ENCODE results near the gene FOXC2.

Gene FOXC2

DNA sequence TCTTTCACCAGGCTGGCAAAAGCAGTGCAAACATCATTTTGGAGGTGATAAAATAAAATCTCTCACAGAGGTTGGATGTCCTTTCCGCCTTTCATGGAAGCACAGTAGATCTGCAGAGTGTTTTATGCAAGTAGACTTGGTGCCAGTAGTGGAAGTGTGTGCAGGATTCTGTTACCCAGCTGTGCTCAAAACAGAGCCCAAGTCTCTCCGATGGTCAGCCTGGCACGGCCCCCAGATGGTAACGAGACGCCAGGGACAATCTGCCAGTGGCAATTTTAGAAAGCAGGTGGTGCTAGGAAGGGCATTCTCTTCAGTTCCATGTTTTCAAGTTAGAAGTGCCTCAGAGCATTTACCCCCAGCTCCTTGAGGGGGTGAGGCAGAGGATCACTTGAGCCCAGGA lies 10.1 kb upstream of the FOXC2 start:
- DNase-seq (ENCODE audit: low spot score), result no peak

DNA sequence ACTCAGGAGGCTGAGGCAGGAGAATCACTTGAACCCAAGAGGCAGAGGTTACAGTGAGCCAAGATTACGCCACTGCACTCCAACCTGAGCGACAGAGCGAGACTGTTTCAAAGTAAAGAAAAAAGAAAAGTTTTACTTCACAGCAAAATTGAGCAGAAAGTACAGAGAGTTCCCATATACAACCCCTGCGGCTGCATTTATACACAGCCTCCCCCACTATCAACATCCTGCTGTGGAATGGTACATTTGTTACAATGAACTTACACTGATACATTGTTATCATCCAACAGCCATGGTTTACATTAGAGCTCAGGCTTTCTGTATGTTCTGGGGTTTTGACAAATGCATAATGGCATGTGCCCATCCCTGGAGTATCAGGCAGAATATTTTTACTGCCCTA lies 9.0 kb upstream of the FOXC2 start:
- no peak for DNase-seq (ENCODE audit: low spot score)

- no peak for DNase-seq (ENCODE audit: low spot score)
These were observed 8.1 kb upstream of the FOXC2 start for GRCh38 chr16:86558355-86559193.

- DNase-seq (ENCODE audit: low spot score), result no peak
These were observed 6.8 kb upstream of the FOXC2 start for GRCh38 chr16:86559802-86560305.

DNA sequence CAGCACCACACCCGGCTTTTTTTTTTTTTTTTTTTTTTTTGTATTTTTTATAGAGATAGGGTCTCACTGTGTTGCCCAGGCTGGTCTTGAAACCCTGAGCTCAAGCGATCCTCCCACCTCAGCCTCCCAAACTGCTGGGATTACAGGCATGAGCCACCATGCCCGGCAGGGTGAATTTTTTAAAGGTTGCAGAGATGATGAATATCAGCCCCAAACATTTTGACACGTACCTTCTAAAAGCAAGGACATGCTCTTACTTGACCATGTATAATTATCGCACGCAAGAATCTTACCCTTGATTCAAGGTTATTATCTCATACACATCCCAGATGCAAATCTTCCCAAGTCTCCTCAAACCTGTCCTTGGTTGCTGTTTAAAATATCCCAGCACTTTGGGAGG lies 4.3 kb upstream of the FOXC2 start:
- DNase-seq (ENCODE audit: low spot score), result no peak

DNA sequence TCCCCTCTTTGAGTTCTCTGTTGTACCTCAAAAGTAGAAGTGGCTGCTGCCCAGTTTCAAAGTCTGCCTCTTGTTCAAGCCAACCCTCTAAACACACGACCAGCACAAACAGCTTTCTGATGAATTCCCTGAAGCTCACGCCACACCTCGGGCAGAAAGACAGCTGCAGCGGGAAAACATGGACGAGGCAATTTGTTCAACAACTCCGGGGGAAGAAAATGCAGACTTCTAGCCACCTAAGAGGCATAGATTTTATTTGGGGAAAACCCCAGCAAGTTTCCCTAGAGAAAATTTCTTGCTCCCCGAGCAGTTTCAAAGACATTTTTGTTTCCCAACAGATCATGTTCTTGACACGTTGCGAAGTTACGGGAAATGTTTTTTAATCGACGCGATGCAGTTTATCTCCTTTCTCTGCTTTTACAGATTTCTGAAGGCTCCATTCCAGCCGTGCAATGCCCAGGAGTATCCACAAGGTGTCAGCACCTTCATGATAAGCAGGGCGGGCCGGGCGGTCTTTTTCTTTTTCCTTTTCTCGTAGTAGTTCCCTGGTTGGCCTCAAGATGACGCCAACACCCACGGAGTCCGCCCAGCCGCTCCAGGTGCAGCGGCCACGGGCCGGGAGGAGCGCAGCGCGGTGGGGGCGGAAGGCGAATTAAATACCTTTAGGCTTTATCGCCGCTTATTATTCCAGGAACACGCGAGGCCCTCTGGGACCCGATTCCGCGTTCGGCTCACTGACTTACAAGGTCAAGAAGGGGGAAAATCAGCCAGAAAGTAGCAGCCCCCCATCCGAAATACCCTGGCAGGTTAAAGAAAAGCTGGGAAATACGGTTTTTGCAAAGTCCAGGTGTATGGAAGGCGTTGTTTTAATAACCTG lies 2.9 kb upstream of the FOXC2 start:
- peak; percentile 84 for DNase-seq (ENCODE audit: low spot score)

DNA sequence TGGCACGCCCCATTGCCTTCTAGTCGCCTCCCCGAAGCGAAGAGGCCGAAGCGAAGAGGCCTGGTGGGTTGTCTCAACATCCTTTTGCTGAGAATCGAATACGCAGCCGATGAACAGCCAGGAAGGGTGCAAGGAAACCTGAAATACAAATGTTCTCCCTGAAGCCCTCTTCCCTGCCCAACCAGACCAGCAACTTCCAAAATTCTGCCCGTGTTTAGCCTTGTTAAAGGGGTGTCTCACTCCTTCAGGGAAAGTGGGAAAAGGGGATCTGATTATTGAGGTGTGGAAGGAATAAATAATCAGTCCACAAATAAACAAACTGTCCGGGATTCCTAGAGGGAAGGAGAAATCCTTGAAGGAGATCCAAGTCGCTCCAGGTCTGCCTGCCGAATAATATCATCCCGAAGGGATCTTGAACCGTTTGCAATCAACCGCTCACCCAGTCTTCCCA lies 1.4 kb upstream of the FOXC2 start:
- no peak for DNase-seq (ENCODE audit: low spot score)

DNA sequence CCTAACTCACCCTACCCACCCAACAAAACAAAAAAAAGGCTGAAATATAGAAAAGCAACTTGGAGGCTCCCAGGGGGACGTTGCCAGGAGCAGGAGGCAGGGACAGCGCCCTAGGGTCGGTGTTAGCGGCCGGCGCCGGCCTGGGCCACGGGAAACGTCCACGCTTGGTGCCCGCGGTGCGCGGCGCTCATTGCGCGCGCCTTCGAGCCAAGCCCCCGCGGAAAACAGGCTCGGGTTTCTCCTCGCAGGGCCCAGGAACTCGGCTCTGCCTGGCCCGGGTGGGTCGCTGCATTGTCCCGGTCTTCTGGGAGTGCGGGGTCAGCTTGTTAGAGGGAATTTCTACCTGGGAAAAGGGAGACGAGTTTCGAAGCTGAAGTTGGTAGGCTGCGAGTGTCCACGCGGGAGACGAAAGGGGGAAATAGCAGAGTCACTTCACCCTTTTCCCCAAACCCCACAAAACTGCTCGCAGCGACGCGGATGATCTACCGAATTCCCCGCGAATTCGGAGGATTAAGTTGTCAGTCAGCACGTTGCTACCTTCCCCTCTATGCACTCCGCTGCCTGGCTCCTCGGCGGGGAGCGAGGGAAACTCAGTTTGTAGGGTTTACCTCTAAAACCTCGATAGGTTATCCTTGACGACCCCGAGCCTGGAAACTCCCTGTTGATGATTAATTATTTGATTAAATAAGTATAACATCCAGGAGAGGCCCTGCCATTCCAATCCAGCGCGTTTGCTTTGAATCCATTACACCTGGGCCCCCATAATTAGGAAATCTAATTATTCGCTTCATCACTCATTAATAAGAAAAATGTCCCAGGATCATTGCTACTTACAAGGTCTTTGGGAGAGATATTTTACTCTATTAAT lies 751 bp upstream of the FOXC2 start:
- DNase-seq (ENCODE audit: low spot score), result no peak

DNA sequence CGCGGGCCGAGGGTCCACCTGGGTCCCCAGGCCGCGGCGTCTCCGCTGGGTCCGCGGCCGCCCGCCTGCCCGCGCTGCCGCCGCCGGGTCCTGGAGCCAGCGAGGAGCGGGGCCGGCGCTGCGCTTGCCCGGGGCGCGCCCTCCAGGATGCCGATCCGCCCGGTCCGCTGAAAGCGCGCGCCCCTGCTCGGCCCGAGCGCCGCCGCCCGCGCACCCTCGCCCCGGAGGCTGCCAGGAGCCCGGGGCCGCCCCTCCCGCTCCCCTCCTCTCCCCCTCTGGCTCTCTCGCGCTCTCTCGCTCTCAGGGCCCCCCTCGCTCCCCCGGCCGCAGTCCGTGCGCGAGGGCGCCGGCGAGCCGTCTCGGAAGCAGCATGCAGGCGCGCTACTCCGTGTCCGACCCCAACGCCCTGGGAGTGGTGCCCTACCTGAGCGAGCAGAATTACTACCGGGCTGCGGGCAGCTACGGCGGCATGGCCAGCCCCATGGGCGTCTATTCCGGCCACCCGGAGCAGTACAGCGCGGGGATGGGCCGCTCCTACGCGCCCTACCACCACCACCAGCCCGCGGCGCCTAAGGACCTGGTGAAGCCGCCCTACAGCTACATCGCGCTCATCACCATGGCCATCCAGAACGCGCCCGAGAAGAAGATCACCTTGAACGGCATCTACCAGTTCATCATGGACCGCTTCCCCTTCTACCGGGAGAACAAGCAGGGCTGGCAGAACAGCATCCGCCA lies 504 bp downstream of the FOXC2 start:
- no peak for DNase-seq (ENCODE audit: low spot score)

GRCh38 chr16:86567701-86568581 lies 1.3 kb downstream of the FOXC2 start:
- DNase-seq (ENCODE audit: low spot score), result no peak

DNA sequence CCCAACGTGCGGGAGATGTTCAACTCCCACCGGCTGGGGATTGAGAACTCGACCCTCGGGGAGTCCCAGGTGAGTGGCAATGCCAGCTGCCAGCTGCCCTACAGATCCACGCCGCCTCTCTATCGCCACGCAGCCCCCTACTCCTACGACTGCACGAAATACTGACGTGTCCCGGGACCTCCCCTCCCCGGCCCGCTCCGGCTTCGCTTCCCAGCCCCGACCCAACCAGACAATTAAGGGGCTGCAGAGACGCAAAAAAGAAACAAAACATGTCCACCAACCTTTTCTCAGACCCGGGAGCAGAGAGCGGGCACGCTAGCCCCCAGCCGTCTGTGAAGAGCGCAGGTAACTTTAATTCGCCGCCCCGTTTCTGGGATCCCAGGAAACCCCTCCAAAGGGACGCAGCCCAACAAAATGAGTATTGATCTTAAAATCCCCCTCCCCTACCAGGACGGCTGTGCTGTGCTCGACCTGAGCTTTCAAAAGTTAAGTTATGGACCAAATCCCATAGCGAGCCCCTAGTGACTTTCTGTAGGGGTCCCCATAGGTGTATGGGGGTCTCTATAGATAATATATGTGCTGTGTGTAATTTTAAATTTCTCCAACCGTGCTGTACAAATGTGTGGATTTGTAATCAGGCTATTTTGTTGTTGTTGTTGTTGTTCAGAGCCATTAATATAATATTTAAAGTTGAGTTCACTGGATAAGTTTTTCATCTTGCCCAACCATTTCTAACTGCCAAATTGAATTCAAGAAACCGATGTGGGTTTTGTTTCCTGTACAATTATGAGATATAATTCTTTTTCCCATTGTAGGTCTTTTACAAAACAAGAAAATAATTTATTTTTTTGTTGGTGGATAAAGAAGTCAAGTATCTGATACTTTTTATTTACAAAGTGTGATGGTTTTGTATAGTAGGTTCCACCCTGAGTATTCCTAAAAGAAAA lies 2.3 kb downstream of the FOXC2 start:
- DNase-seq (ENCODE audit: low spot score), result no peak

- no peak for DNase-seq (ENCODE audit: low spot score)
These were observed 3.2 kb downstream of the FOXC2 start for GRCh38 chr16:86569701-86570447.

- DNase-seq (ENCODE audit: low spot score), result no peak
These were observed 4.2 kb downstream of the FOXC2 start for GRCh38 chr16:86570558-86571529.

GRCh38 chr16:86571530-86571915 lies 4.9 kb downstream of the FOXC2 start:
- no peak for DNase-seq (ENCODE audit: low spot score)

GRCh38 chr16:86572041-86572521 lies 5.5 kb downstream of the FOXC2 start:
- no peak for DNase-seq (ENCODE audit: low spot score)

DNA sequence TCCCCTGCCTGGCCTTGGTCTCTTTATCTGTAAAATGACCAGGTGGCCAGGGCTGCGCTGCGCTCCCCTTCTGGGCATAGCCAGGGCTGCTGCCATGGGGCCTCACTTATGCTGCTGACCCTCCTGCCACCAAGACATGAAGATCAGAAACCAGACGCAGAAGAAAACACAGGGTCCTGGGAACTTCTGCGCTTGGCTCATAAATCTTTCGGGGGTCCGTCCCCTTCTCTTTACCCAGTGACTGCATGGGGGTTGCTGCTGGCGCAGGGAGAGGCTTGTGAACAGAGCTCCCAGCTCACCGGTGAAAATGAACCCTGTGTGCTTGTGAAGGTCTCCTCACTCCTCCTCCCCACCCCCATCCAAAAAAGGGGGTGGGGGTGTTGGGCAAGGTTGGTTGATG lies 6.0 kb downstream of the FOXC2 start:
- no peak for DNase-seq (ENCODE audit: low spot score)

DNA sequence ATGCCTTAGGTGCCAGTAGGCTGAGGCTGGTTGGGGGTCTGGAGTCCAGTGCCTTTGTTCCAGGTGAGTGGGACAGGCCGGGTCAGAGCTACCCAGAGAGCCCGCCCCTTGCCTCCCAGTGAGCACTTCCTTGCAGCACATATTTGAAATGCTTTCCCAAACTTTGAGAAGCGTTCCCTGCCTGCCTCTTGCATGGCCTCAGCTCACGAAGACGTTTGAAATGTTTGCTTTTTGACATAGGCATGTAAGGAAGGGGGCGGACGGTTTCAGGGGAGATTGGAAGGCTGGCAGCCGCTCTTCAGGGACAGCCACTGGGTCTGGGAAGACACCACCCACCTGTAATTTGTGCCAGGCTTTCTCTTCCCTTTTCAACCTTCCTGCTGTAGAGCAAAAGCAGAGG lies 6.6 kb downstream of the FOXC2 start:
- DNase-seq (ENCODE audit: low spot score), result no peak
